ENCODE results near the gene ARSD. TPM values are rescaled to one million over a fixed set of nuclear protein-coding genes. Genes with fewer than 3 reads are reported as not detected.
"Not testable (repeated sequence)": the region's sequence is repeated elsewhere in the genome, so short reads cannot be mapped to it uniquely, and the experiment has no call there.

Gene ARSD
- 32.2 and 39.8 TPM in 2 replicates for total RNA-seq

GRCh38 chrX:2928583-2929434 is at the start of gene ARSD:
ARSD (minus strand) TSS chrX:2929339; CDS start chrX:2929275, 64 bp downstream.
- peak; percentile 89 for DNase-seq

GRCh38 chrX:2978639-2979038 is 49.5 kb upstream of the ARSD start:
- DNase-seq: not testable (repeated sequence)

- DNase-seq: no peak
Observed at GRCh38 chrX:2974961-2975360, 45.8 kb upstream of the ARSD start.

- DNase-seq: no peak
Observed at GRCh38 chrX:2972391-2972790, 43.3 kb upstream of the ARSD start.

GRCh38 chrX:2969021-2969420 is 39.9 kb upstream of the ARSD start:
- DNase-seq: no peak

- DNase-seq: peak; percentile 64
Observed at GRCh38 chrX:2967998-2968909, 39.1 kb upstream of the ARSD start.

- no peak for DNase-seq
Observed at GRCh38 chrX:2967584-2967983, 38.4 kb upstream of the ARSD start.

- DNase-seq: no peak
Observed at GRCh38 chrX:2967012-2967411, 37.9 kb upstream of the ARSD start.

GRCh38 chrX:2965965-2966364 is 36.8 kb upstream of the ARSD start:
- DNase-seq: no peak

GRCh38 chrX:2963992-2964794 is 35.1 kb upstream of the ARSD start:
- DNase-seq: peak; percentile 67

GRCh38 chrX:2963449-2963848 is 34.3 kb upstream of the ARSD start:
- DNase-seq: not testable (repeated sequence)

- no peak for DNase-seq
Observed at GRCh38 chrX:2962381-2962780, 33.2 kb upstream of the ARSD start.

GRCh38 chrX:2960861-2961515 is 31.8 kb upstream of the ARSD start:
- DNase-seq: no peak

GRCh38 chrX:2958199-2958598 is 29.1 kb upstream of the ARSD start:
- DNase-seq: no peak

GRCh38 chrX:2955838-2956237 is 26.7 kb upstream of the ARSD start:
- no peak for DNase-seq

GRCh38 chrX:2955281-2955680 is 26.1 kb upstream of the ARSD start:
- no peak for DNase-seq

GRCh38 chrX:2954541-2954940 is 25.4 kb upstream of the ARSD start:
- DNase-seq: no peak

GRCh38 chrX:2937942-2938341 is 8.8 kb upstream of the ARSD start:
- DNase-seq: not testable (repeated sequence)

- no peak for DNase-seq
Observed at GRCh38 chrX:2934715-2935710, 5.9 kb upstream of the ARSD start.

GRCh38 chrX:2933125-2933900 is 4.2 kb upstream of the ARSD start:
- peak; percentile 1 for DNase-seq

Measured in dermis blood vessel endothelial cell (primary cell).